Measurements from ENCODE around the gene TLE5.
A peak's percentile ranks its signal among the peaks of the same experiment; 100 is the strongest.
"Not testable (repeated sequence)": the region's sequence is repeated elsewhere in the genome, so short reads cannot be mapped to it uniquely, and the experiment has no call there.

Gene TLE5

GRCh38 chr19:3096267-3096901, 34.1 kb upstream of the TLE5 start:
- no peak for DNase-seq

GRCh38 chr19:3095441-3096191, 33.3 kb upstream of the TLE5 start:
- DNase-seq: peak; percentile 65

DNA sequence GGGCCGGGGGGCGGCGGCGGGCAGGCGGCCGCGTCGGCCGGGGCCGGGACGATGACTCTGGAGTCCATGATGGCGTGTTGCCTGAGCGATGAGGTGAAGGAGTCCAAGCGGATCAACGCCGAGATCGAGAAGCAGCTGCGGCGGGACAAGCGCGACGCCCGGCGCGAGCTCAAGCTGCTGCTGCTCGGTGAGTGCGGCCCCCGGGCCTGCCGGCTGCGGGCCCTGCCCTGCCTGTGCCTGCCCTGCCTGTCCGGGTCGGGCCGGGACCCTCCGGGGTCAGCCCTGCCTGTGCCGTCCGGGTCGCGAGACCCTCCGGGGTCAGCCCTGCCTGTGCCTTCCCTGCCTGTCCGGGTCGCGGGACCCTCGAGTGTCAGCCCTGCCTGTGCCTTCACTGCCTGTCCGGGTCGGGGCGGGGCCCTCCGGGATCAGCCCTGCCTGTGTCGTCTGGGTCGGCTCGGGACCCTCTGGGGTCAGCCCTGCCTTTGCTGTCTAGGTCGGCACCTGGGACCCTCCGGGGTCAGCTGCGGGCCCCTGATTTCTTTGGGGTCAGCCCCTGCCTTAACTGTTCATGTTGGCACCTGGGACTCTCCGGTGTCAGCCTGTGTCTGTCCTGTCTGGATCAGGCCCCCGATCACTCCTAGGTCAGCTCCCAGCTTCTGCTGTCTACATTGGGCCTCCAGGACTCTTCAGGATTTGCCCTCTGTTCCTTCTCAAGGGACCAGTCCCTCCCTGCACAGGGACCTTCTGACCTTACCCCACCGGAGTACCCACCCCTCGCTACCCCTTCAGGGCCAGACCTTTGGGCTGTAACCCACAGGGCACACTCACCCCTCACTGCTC, 32.5 kb upstream of the TLE5 start:
- DNase-seq: peak; percentile 18

- DNase-seq: not testable (repeated sequence)
Measured at GRCh38 chr19:3089299-3089855, 27.1 kb upstream of the TLE5 start.

- no peak for DNase-seq
Measured at GRCh38 chr19:3087769-3088168, 25.5 kb upstream of the TLE5 start.

- DNase-seq: no peak
Measured at GRCh38 chr19:3084943-3085342, 22.6 kb upstream of the TLE5 start.

DNA sequence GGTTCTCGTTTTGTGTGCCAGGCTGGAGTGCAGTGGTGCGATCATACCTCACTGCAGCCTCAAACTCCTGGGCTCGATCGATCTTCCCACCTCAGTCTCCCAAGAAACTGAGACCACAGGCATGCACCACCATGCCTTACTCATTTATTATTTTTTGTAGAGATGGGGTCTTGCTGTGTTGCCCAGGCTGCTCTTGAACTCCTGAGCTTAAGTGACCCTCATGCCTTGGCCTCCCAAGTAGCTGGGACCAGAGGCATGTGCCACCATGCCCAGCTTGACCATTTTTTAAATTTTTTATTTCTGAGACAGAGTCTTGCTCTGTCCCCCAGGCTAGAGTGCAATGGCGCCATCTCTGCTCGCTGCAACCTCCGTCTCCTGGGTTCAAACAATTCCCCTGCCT, 21.7 kb upstream of the TLE5 start:
- no peak for DNase-seq

DNA sequence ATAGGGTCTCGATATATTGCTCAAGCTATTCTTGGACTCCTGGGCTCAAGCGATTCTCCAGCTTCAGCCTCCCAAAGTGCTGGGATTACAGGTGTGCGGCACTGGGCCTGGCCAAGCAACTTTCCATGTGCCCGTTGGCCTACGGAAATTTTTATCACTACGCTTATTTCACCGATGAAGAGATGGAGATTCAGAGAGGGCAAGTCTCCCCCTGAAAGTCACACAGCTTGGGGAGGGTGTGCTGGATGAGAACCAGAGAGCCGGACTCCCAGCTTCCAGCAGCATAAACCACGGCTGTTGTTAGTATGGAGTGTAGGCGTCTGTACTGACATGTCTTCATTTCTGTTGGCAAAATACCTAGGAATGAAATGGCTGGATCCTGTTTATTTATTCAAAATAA, 20.0 kb upstream of the TLE5 start:
- DNase-seq: no peak

GRCh38 chr19:3080286-3080685, 18.0 kb upstream of the TLE5 start:
- DNase-seq: no peak

DNA sequence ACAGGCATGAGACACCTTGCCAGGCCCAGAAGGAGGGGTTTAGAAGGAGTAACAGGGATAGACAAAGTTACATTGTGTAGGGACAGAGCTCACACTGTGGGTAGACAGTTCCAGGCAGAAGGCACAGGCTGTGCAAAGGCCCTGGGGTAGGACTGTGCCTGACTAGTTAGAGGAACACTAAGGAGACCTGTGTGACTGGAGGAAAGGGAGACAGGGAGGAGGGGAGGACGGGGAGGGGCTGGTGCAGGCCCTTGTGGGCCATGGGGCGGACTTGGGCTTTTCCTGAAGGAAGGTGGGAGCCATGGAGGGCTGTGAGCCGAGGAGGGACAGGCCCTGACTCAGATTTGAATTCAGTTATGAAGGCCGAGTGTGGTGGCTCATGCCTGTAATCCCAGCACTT, 17.3 kb upstream of the TLE5 start:
- DNase-seq: no peak

- peak; percentile 75 for DNase-seq
Measured at GRCh38 chr19:3075605-3076431, 13.5 kb upstream of the TLE5 start.

DNA sequence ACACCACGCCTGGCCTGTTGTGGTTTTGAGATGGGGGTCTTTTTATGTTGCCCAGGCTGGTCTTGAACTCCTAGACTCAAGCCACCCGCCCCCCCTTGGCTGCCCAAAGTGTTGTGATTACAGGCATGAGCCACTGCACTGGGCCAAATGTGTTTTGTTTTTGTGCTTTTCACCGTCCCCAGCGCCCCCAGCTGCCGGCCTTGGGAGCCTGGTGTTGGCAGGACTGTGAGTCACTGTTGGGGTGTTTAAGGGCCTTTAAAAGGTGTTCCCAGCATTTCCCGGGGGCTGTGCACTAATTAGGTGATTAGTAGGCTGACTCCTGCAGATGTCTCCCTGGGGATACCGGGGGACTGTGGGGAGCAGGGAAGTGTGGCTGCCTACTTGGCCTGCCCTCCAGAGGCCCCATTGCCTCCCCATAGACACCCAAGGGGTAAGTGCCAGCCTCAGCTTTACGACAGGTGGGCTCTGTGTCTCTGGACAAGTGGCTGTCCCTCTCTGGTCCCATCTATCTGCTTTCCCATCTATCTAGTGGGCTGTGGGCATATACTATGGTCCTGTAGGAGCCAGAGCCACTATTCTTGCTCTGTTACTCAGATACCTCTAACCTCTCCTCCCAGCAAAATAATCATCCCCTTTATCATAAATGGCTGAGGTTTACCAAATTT, 11.8 kb upstream of the TLE5 start:
- DNase-seq: no peak

DNA sequence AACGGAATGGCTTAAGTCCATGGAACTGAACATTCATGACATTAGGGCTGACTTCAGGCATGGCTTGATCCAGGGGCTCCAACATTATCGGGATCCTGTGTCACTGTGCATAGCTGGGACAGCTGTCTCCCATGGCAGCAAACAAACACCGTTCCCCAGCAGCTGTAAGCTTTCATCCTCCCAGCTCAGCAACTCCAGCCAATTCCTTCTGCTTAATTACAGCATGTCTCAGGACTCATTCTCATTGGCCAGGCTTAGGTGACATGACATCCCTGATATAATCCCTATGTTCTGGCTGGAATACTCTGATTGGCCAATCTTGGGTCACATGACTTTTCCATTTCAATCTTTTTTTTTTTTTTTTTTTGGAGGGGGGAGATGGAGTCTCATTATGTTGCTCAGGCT, 10.9 kb upstream of the TLE5 start:
- DNase-seq: no peak

GRCh38 chr19:3071768-3072167, 9.5 kb upstream of the TLE5 start:
- DNase-seq: no peak

DNA sequence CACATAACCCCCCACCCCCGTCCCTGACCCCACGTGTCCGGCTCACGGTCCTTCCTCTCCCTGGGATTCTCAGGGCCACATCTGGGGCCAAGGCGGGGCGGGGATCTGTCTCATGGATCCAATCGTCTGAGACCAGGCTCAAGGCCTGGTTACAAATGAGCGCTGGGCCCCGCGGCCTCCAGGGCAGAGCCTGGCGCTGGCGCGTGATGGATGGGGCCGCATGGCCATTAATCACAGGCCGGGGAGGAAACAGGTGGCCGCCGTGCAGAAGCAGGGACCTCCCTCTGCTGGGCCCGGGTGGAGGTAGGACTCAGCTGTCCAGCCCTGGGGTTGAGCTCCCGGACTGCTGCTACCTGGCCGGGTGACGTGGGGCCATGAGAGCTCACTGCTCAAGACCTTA, 5.8 kb upstream of the TLE5 start:
- DNase-seq: no peak

DNA sequence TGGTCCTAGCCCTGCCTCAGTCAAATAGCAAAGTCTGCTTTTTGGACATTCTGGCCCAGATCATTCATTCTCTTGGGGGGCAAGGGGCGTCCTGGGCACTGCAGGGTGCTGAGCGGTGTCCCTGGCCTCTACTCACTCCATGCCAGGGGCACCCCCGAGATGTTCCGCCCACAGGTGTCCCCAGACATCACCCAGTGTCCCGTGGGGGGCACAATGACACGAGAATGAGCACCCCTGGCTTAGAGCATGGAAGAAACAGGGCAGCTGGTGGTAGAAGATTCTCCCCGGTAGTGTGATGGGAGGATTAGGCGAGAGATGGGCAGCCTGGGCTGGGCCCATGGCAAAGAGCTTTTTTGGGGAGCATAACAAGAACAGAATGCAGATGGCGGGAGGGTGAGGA, 5.3 kb upstream of the TLE5 start:
- no peak for DNase-seq

DNA sequence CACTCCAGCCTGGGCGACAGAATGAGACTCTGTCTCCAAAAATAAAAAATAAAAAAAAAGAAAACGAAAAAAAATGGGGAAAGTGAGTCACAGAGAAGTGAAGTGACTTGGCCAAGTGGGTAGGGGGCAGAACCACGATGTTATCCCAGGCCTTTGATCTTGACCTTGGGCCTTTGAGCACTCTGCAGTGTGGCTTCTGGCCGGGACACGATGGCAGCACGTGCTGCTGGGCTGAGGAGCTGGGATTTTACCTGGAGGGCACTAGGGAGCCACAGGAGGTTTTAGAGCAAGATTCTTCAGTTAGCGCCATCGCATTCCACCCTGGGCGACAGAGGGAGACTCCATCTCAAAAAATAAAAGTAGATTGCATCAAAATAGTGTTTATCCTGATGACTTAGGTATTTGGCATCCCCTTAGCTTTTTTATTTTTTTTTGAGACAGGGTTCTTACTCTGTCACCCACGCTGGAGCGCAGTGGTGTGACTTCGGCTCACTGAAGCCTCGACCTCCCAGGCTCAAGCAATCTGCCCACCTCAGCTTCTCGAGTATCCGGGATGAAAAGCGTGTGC, 4.3 kb upstream of the TLE5 start:
- DNase-seq: no peak

DNA sequence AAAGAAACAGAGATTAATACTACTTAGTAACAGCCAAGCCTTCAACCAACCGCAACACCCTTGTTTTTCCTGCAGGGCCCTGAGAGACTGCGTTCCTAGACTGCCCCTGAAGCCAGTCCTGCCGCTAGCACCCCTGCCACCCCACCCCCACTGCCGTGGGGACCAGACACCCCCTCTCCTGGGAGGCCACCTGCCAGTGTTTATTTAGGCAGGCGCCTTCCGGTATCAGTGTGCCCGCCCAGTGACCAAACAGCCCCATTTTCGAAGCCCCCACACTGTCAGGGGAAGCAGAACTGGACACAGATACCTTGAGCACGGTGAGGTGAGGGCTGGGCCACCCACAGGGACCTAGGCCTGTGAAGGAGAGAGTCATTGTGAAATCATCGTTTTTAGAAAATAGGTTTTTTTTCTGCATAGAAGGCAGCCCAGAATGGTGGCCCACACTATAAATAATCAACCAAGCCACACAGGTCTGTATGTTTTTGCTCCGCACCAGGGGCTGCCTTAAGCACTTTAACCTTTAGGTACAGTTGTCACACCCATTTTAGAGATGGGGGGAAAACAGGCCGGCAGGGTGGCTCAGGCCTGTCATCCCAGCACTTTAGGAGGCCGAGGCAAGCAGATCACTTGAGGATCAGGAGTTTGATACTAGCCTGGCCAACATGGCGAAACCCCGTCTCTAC, 3.5 kb upstream of the TLE5 start:
- no peak for DNase-seq

GRCh38 chr19:3064011-3064330, 1.7 kb upstream of the TLE5 start:
- no peak for DNase-seq

DNA sequence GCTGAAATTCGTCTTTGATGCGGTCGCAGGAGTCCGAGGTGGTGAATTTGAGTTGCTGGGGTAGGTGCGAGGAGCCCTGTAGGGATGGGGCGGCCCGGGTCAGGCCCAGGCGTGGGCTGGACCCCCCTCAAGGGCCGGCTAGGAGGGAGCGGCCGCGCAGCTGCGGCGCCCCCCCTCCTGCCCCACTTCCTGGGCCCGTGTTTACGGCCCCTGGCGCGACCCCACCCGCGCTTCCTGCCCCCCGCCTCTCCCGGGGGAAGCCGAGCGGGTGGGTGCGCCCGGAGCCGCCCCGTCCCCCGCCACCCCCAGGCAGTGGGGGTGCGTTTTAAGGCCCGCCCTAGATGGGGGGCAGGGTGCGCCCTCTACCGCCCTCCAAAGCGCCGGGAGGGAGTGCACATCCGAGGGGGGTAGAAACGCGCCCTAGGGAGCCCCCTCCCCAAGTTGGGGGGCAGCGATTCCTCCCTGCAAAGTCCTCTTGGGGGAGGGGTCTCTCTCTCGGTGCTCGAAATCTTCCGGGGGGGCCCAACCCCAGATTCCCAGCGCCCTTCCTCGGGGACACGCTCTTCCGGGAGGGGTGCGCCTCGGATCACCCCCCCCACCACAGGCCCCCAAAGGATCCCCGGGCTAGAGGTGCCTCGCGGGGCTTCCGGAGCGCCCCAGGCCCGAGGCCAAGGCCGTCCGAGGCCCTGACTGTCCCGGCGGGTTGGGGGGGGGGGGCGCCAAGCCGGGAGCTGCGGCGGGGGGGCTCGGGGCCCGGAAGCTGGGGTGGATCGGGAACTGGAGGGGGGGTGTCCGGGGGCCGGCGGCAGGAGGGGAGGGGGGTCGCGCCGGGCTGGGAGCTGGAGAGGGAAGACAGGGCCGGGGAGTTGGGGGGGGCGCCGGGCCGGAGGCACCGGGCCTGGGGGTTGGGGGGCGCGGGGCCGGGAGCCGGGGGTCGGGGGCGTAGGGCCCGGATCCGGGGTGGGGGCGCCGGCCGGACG, 823 bp downstream of the TLE5 start:
- DNase-seq: peak; percentile 62

All from effector CD4-positive, alpha-beta T cell (primary cell).